Esophagus muscularis mucosa (tissue), 3 donors: ENCODE measurements around the gene XXYLT1.

Experiments
- CTCF ChIP-seq, 3 experiments: fragments of 200-600 bp in 2 of 3; fragments of 450-650 bp in 1 of 3; sonication (generic) in 2 of 3; IDR thresholded peaks; one replicate each; pipeline ENCODE4 v1.5.1; 2017 to 2019; ENCODE audit warnings: antibody characterized with exemption in 3 of 3, mild to moderate bottlenecking in 2 of 3, moderate library complexity in 1 of 3
- POLR2A ChIP-seq: fragments of 450-650 bp; IDR thresholded peaks from one replicate; pipeline ENCODE4 v1.6.1; 2017; ENCODE audit warnings: antibody characterized with exemption, moderate library complexity, mild to moderate bottlenecking, low read depth
- POLR2AphosphoS5 ChIP-seq, 2 donors: sonication (generic); formaldehyde crosslinking; IDR thresholded peaks; one replicate each; pipeline ENCODE4 v1.6.1; 2017; ENCODE audit warnings: antibody characterized with exemption in 2 of 2

DNA sequence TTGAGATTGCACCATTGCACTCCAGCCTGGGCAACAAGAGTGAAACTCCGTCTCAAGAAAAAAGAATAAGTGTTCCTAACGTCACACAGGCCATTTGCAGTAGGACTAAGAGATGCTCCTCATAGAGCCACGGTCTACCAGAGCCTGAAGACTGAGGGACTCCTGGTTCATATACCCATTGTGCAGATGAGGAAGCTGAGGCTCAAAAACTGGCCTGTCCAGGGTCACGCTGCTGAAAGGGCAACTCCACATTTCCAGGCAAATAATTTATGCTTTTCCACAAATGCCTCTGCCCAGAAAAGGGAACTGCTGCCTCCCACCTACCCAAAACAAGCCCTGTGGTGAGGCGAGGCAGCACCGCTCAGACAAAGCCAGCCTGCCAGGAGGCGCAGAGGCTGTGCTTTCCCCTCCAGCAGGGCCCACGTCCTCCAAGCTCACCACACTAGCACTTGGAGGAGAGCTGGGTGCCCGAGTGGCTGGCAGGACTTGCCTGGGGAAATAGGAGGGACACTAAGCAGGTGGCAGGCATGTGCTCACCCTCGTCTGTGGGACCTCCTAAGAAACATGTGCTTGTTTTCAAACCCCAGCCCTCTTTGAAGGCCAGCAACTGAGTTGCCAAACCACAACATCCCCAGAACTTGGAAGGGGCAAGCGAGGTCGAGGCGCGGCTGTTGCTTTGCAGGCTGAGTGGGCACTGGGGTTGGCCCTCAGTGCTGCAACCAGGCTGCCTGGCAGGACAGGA is 195.6 kb downstream of the XXYLT1 start:
- TF ChIP-seq POLR2AphosphoS5 (IDR thresholded peaks at IDR 0.05) (no peak), POLR2A (no peak), CTCF (IDR thresholded peaks at IDR 0.05) (no peak)
